Panc1 (cell line): Measurements from ENCODE around the gene FIBCD1. TPM values are rescaled to one million over a fixed set of nuclear protein-coding genes. Genes with fewer than 3 reads are reported as not detected.

Experiments used
- ATAC-seq: fragments of 200-7000 bp; cut with Tn5 transposase; 2 replicates; pipeline ENCODE4 v1.9.1; 2020; ENCODE audit warnings: mild to moderate bottlenecking, moderate library complexity
- BruUV-seq: library from RNA; stranded (reverse); fragments of 400-500 nt; replicated peaks from 2 replicates; lab custom pipeline; 2021; lab: Mats Ljungman, UMichigan
- CTCF ChIA-PET: fragments of 300-600 bp; sonication (Branson Sonifier 250); formaldehyde crosslinking; loops from one replicate; lab custom pipeline; 2022; ENCODE audit warnings: antibody characterized with exemption; lab: Charles Lee
- POLR2A ChIA-PET: fragments of 300-600 bp; sonication (Branson Sonifier 250); formaldehyde crosslinking; loops from one replicate; lab custom pipeline; 2022; ENCODE audit warnings: antibody characterized with exemption; lab: Charles Lee
- DNase-seq: peaks from one replicate; pipeline ENCODE4 v3.0.0-alpha.2; 2010; ENCODE audit warnings: low read depth, low spot score
- H3K27ac ChIP-seq: 2 replicates; pipeline ENCODE4 v1.5.1; 2011; ENCODE audit warnings: mild to moderate bottlenecking, low read length, inconsistent platforms
- H3K27me3 ChIP-seq: fragments of 200-500 bp; sonication (Bioruptor generic); 2 replicates; pipeline ENCODE4 v1.6.0; 2014; ENCODE audit warnings: low read length, inconsistent platforms; ENCODE audit not compliant: control insufficient read depth, insufficient read depth
- H3K36me3 ChIP-seq: fragments of 200-500 bp; sonication (Bioruptor generic); 2 replicates; pipeline ENCODE4 v1.5.1; 2014; ENCODE audit warnings: inconsistent platforms, mild to moderate bottlenecking, low read length, moderate library complexity; ENCODE audit not compliant: control insufficient read depth, insufficient read depth
- H3K4me1 ChIP-seq: 2 replicates; pipeline ENCODE4 v1.5.1; 2011; ENCODE audit warnings: inconsistent platforms, mild to moderate bottlenecking, low read length, moderate library complexity; ENCODE audit not compliant: control insufficient read depth, insufficient read depth
- H3K4me3 ChIP-seq, 2 experiments: 2 replicates each; pipeline ENCODE4 v1.5.1; 2011 to 2012; ENCODE audit warnings: low read depth in 2 of 2, low read length in 2 of 2, mild to moderate bottlenecking in 2 of 2, inconsistent platforms in 1 of 2, moderate library complexity in 1 of 2
- H3K9me3 ChIP-seq: fragments of 200-500 bp; sonication (Bioruptor generic); 2 replicates; pipeline ENCODE4 v1.5.1; 2014; ENCODE audit warnings: low read depth, mild to moderate bottlenecking, inconsistent platforms, low read length, moderate library complexity; ENCODE audit not compliant: control insufficient read depth, insufficient read depth
- POLR2AphosphoS5 ChIP-seq: IDR thresholded peaks from 2 replicates; pipeline ENCODE4 v1.6.1; 2012; ENCODE audit warnings: mild to moderate bottlenecking, low read depth, low read length, moderate library complexity
- SIN3A ChIP-seq: IDR thresholded peaks from 2 replicates; pipeline ENCODE4 v1.6.1; 2012; ENCODE audit warnings: low read depth, mild to moderate bottlenecking, low read length, moderate library complexity, borderline replicate concordance; ENCODE audit not compliant: insufficient read depth
- TCF7L2 ChIP-seq: IDR thresholded peaks from 2 replicates; pipeline ENCODE4 v1.6.1; 2011; ENCODE audit warnings: mild to moderate bottlenecking, low read depth, low read length, inconsistent platforms
- in situ Hi-C: cut with HindIII; loops from 2 replicates; pipeline ENCODE4 v1.10.0; 2016; ENCODE audit warnings: low sequenced_read_pairs, low pct_unique_long_range_greater_than_20kb
- intact Hi-C: fragments of 100-400 bp; cut with micrococcal nuclease; formaldehyde crosslinking; loops from one replicate; pipeline ENCODE4 v1.10.0; 2022; ENCODE audit not compliant: unreplicated experiment
- total RNA-seq: library from RNA; stranded (reverse); gene quantifications from one replicate; pipeline ENCODE4 v1.2.1, GENCODE V29; 2021; ENCODE audit not compliant: unreplicated experiment
- TF ChIP-seq, protein P1 (sequence below): fragments of 450-650 bp; IDR thresholded peaks from 2 replicates; pipeline ENCODE4 v1.5.1; 2017; ENCODE audit warnings: mild to moderate bottlenecking
- TF ChIP-seq, protein P2 (sequence below), 2 experiments: IDR thresholded peaks; 2 replicates each; pipeline ENCODE4 v1.6.1; 2011 to 2012; ENCODE audit warnings: low read depth in 2 of 2, control low read depth in 1 of 2, low read length in 1 of 2, mild to moderate bottlenecking in 1 of 2, moderate library complexity in 1 of 2; ENCODE audit not compliant: insufficient read depth in 1 of 2

The FIBCD1 gene
- total RNA-seq, 1 experiment from 2014 or later: 16.3 TPM

DNA sequence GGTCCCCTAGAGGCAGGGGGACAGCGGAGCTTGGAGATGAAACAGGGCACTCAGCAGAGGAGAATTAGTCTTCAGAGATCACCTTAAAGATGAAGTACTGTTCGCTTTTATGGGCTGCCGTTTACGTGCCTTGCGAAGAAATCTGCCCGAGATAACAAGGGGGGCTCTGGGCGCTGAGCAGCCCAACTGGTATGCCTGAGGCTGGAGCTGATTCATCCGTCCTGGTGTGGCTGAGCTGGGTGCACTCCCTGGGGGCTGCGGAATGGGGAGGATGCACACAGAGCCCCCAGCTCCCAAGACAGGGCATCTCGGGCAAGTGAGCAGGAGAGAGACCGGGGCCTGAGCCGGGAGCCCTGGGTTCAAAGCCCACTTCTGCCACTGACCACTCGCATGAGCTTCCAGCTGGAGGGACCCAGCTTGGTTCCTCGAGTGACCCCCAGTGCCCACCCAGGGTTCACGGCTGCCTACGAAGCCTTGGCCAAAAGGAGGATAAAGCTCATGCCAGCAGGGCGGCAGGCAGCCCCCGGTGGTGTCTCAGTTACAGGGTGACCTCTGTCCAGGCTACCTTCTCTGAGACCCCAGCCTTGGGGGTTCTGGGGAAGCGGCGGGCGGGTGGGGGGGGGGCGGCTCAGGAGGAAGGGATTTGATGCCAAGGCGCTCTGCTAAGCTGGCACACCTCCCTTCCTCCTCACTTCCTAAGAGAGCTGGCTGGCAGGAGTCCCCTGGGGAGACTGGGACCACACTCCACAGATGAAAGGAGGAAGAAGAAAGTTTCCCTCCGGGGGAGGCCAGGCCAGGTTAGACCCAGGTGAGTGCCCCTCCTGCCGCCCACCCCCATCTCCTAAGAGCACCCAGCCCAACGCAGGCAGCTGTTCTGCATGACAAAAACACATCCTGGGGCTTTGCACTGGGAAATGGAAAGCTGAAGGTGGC, 5.7 kb downstream of the FIBCD1 start:
- Histone ChIP-seq H3K36me3 (no peaks in the 10 kb centered on the region), H3K4me3 (no peak overlapping the region), H3K9me3 (no peaks in the 10 kb centered on the region), H3K4me1 (peaks cover 29% of the 10 kb centered on the region), H3K27me3 (no peaks in the 10 kb centered on the region), H3K27ac (no peak overlapping the region)
- DNase-seq (no peak), ATAC-seq (no peak)
- BruUV-seq: no TSS peak
- TF ChIP-seq POLR2AphosphoS5 (no peak), SIN3A (no peak), TCF7L2 (no peak)
- TF ChIP-seq, protein P1, sequence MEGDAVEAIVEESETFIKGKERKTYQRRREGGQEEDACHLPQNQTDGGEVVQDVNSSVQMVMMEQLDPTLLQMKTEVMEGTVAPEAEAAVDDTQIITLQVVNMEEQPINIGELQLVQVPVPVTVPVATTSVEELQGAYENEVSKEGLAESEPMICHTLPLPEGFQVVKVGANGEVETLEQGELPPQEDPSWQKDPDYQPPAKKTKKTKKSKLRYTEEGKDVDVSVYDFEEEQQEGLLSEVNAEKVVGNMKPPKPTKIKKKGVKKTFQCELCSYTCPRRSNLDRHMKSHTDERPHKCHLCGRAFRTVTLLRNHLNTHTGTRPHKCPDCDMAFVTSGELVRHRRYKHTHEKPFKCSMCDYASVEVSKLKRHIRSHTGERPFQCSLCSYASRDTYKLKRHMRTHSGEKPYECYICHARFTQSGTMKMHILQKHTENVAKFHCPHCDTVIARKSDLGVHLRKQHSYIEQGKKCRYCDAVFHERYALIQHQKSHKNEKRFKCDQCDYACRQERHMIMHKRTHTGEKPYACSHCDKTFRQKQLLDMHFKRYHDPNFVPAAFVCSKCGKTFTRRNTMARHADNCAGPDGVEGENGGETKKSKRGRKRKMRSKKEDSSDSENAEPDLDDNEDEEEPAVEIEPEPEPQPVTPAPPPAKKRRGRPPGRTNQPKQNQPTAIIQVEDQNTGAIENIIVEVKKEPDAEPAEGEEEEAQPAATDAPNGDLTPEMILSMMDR: no peak
- TF ChIP-seq, protein P2, sequence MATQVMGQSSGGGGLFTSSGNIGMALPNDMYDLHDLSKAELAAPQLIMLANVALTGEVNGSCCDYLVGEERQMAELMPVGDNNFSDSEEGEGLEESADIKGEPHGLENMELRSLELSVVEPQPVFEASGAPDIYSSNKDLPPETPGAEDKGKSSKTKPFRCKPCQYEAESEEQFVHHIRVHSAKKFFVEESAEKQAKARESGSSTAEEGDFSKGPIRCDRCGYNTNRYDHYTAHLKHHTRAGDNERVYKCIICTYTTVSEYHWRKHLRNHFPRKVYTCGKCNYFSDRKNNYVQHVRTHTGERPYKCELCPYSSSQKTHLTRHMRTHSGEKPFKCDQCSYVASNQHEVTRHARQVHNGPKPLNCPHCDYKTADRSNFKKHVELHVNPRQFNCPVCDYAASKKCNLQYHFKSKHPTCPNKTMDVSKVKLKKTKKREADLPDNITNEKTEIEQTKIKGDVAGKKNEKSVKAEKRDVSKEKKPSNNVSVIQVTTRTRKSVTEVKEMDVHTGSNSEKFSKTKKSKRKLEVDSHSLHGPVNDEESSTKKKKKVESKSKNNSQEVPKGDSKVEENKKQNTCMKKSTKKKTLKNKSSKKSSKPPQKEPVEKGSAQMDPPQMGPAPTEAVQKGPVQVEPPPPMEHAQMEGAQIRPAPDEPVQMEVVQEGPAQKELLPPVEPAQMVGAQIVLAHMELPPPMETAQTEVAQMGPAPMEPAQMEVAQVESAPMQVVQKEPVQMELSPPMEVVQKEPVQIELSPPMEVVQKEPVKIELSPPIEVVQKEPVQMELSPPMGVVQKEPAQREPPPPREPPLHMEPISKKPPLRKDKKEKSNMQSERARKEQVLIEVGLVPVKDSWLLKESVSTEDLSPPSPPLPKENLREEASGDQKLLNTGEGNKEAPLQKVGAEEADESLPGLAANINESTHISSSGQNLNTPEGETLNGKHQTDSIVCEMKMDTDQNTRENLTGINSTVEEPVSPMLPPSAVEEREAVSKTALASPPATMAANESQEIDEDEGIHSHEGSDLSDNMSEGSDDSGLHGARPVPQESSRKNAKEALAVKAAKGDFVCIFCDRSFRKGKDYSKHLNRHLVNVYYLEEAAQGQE (IDR thresholded peaks at IDR 0.05; ENCODE audit: insufficient read depth in 1 of 2, low read depth in 2 of 2, low read length in 1 of 2): no peak
- POLR2A ChIA-PET: interaction anchor here (0.6 to 0.7 kb wide), 2 partner anchors 112 to 228 kb away, joined by 4 to 13 read pairs; no protein-coding TSS in a partner anchor
- intact Hi-C loops (no loop called here), in situ Hi-C loops (no loop called here)
- CTCF ChIA-PET: interaction anchor here (0.5 to 0.7 kb wide), 3 partner anchors 11 to 160 kb away, joined by 4 to 10 read pairs (median 7); no protein-coding TSS in a partner anchor

DNA sequence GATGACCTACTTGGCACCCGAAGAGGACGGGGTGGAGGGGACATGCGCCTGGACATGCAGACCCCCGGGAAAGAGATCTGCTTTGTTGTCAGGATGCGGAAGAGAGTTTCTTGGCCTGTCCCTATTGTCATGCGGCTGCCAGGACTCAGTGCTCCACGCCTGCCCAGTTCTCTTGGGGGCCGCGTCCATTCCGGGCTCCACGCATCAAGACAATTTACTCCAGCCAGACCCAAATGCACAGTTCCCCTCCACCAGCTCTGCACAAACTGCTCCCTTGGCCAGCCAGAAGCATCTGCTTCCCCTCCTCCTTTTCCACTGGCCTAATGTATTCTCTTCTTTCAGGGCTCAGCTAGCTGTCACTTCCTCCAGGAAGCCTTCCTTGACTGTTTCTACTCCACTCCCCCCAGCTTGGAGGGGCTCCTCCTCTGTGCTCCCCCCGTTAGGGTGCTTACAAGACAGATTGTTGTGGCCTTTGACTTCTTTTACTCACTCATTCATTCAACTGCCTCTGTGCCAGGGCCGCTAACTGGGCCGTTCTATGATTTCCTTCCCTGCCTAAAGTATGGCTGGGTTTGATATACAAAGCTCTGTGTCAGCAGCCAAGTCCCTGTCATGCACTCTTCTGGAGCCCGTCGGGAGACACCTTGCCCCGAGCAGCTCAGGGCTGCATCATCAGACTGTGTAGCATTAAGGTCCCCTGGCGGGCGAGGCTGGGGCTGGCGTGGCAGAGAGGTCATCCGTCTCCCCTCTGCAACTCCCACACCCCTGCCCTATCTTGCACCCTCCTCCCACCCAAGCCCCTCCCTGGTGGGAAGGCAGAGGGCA, 6.6 kb downstream of the FIBCD1 start:
- ChIA-PET POLR2A (interaction anchor here (0.6 kb wide), 1 partner anchor 62 kb away, joined by 16 read pairs; no protein-coding TSS in a partner anchor), CTCF (no interaction called here)
- TF ChIP-seq POLR2AphosphoS5 (no peak), TCF7L2 (no peak), SIN3A (no peak)
- TF ChIP-seq, protein P2 (IDR thresholded peaks at IDR 0.05; ENCODE audit: insufficient read depth in 1 of 2, low read depth in 2 of 2, low read length in 1 of 2): no peak
- TF ChIP-seq, protein P1: no peak
- Histone ChIP-seq H3K27me3 (no peaks in the 10 kb centered on the region), H3K27ac (no peak overlapping the region), H3K36me3 (no peaks in the 10 kb centered on the region), H3K4me1 (peaks cover 36% of the 10 kb centered on the region), H3K9me3 (no peaks in the 10 kb centered on the region), H3K4me3 (no peak overlapping the region)
- intact Hi-C loops (no loop called here), in situ Hi-C loops (no loop called here)
- ATAC-seq (peak; percentile 36; the same call in 1 of the 2 replicates), DNase-seq (no peak)
- BruUV-seq: no TSS peak
